ENCODE measurements around the gene VAV3. TPM values are rescaled to one million over a fixed set of nuclear protein-coding genes. Genes with fewer than 3 reads are reported as not detected.

Gene VAV3
- total and polyA plus RNA-seq, 11 donors, result 0.57 to 8.3 (median 1.9) TPM

DNA sequence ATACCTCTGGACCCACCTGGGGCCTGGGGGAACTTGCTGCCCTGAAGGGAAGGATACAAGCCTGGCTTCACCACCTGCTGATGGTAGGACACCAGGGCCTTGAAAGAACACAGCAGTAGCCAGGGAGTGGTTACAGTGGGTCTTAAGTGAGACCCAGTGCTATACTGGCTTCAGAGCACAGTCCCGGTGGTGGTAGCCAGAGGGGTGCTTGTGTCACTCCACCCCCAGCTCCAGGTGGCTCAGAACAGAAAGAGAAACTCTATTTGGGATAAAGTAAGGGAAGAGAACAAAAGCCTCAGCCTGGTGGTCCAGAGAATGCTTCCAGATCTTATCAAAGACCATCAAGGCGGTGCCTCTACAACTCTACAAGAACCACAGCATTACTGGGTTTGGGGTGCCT lies 37.2 kb downstream of the VAV3 start:
- intact Hi-C loops (cut with DNase I), result no loop called here
- Histone ChIP-seq H3K9me3 (no peaks in the 10 kb centered on the region), H3K36me3 (no peaks in the 10 kb centered on the region), H3K27me3 (no peaks in the 10 kb centered on the region), H3K4me1 (peaks cover 0 to 5% (median 0%) of the 10 kb centered on the region in 12 donors), H3K27ac (no peak overlapping the region), H3K4me3 (no peak overlapping the region)
- ATAC-seq, result no peak
- TF ChIP-seq POLR2A (IDR thresholded peaks at IDR 0.05), result no peak
- TF ChIP-seq, protein P1, sequence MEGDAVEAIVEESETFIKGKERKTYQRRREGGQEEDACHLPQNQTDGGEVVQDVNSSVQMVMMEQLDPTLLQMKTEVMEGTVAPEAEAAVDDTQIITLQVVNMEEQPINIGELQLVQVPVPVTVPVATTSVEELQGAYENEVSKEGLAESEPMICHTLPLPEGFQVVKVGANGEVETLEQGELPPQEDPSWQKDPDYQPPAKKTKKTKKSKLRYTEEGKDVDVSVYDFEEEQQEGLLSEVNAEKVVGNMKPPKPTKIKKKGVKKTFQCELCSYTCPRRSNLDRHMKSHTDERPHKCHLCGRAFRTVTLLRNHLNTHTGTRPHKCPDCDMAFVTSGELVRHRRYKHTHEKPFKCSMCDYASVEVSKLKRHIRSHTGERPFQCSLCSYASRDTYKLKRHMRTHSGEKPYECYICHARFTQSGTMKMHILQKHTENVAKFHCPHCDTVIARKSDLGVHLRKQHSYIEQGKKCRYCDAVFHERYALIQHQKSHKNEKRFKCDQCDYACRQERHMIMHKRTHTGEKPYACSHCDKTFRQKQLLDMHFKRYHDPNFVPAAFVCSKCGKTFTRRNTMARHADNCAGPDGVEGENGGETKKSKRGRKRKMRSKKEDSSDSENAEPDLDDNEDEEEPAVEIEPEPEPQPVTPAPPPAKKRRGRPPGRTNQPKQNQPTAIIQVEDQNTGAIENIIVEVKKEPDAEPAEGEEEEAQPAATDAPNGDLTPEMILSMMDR (IDR thresholded peaks at IDR 0.05), result no peak
- 87 to 95% (median 94%) methylated on average over 2 of the region's 2 CpGs for WGBS, 4 donors
- no peak for DNase-seq

DNA sequence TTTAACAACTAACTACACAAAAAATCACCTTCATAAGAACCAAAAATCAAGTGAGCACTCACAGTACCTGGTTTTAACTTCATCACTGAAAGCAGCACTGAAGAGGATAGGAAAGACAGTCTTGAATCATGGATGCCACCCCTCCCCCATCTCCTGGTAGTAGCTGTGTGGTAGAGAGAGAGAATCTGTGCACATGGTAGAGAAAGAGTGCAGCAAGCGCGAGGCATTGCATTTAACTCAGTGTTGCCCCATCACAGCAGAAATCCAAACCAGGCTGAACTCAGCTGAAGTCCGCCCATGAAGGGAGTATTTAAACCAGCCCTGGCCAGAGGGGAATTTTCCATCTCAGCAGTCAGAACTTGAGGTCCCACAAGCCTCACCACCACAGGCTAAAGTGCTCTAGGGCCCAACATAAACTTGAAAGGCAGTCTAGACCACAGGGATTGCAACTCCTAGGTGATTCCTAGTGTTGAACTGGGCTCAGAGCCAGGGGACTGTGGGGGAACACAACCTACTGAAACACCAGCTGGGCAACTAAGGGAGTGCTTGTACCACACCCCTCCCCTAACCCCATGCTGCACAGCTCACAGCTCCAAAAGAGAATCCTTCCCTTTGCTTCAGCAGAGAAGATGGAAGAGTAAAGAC lies 38.4 kb downstream of the VAV3 start:
- H3K4me1 ChIP-seq, result peaks cover 0 to 5% (median 0%) of the 10 kb centered on the region in 12 donors
- intact Hi-C loops (cut with DNase I), result no loop called here
- H3K27ac ChIP-seq, result no peak overlapping the region
- no peak for ATAC-seq
- no peak for DNase-seq
- H3K36me3 ChIP-seq, result no peaks in the 10 kb centered on the region
- WGBS, 4 donors, result 90 to 91% (median 90%) methylated on average over 3 of the region's 3 CpGs
- H3K9me3 ChIP-seq, result no peaks in the 10 kb centered on the region
- no peak overlapping the region for H3K4me3 ChIP-seq
- TF ChIP-seq, protein P1 (IDR thresholded peaks at IDR 0.05), result no peak
- no peak for TF ChIP-seq POLR2A (IDR thresholded peaks at IDR 0.05)
- H3K27me3 ChIP-seq, result no peaks in the 10 kb centered on the region

DNA sequence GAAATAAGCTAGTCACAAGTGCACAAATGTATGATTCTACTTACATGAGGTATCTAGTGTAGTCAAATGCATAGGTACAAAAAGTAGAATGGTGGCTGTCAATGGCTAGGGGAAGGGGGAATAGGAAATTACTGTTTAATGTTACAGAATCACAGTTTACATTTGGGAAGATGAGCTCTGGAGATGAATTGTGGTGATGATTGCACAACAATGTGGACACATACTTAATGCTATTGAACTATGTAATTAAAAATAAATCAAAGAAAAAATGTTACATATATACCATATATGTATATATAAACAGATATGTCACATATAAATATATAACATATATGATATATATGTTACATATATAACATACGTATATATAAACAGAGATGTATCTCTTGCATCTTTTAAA lies 39.4 kb downstream of the VAV3 start:
- DNase-seq (no peak), ATAC-seq (no peak)
- TF ChIP-seq, protein P1 (IDR thresholded peaks at IDR 0.05), result no peak
- TF ChIP-seq POLR2A (IDR thresholded peaks at IDR 0.05), result no peak
- Histone ChIP-seq H3K27ac (no peak overlapping the region), H3K27me3 (no peaks in the 10 kb centered on the region), H3K4me3 (no peak overlapping the region), H3K4me1 (peaks cover 0 to 13% (median 0%) of the 10 kb centered on the region in 12 donors), H3K9me3 (no peaks in the 10 kb centered on the region), H3K36me3 (no peaks in the 10 kb centered on the region)
- 86 to 89% (median 87%) methylated on average over 1 of the region's 1 CpG for WGBS, 4 donors
- intact Hi-C loops (cut with DNase I), result no loop called here

DNA sequence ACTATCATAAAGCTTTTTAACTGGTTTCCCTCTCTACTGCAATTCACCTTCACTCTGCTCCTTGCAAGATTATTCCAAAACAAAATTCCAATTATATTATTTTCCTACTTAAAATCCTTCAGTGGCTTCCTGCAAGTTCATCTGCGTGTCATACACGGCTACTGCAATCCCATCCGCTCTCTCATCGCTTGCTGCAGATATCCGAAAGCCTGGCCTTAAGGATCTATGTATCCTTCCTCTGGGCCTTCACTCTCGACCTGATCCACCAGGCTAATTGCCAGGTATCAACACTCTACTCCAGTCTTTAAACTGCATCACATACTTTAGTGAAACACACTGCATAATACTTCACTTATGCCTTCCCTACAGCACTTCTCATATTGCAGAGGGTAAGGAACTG lies 44.0 kb downstream of the VAV3 start:
- ATAC-seq (no peak), DNase-seq (no peak)
- no peaks in the 10 kb centered on the region for H3K27me3 ChIP-seq
- peaks cover 0 to 4% (median 0%) of the 10 kb centered on the region in 12 donors for H3K9me3 ChIP-seq
- TF ChIP-seq POLR2A (IDR thresholded peaks at IDR 0.05), result no peak
- WGBS, 4 donors, result 58 to 74% (median 66%) methylated on average over 6 of the region's 6 CpGs
- intact Hi-C loops (cut with DNase I), result no loop called here
- no peak overlapping the region for H3K27ac ChIP-seq
- H3K4me1 ChIP-seq, result peaks cover 0 to 24% (median 0%) of the 10 kb centered on the region in 12 donors
- no peaks in the 10 kb centered on the region for H3K36me3 ChIP-seq
- no peak overlapping the region for H3K4me3 ChIP-seq

DNA sequence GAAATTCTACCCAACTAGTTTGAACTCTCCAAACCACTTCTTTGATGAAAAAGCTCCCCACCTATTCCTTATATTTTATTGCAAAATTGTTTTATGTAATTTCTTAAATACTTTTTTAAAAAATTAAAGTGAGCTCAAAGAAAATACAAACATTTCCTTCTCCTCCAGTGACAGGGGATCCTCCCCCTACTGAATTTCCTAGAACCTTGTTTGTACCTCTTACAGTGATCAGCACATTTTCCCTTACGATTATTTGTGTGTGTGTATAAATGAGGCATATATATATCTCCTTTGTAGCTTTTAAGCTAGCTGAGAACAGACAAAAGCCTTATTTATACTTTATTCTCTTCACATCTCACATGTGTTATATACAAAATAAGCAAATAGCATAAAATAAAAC lies 44.4 kb downstream of the VAV3 start:
- Histone ChIP-seq H3K9me3 (peaks cover 0 to 4% (median 0%) of the 10 kb centered on the region in 12 donors), H3K4me3 (no peak overlapping the region), H3K27me3 (no peaks in the 10 kb centered on the region), H3K27ac (no peak overlapping the region), H3K4me1 (peaks cover 0 to 24% (median 0%) of the 10 kb centered on the region in 12 donors), H3K36me3 (no peaks in the 10 kb centered on the region)
- ATAC-seq (no peak), DNase-seq (no peak)
- intact Hi-C loops (cut with DNase I), result no loop called here
- WGBS, 4 donors, result 56 to 66% (median 61%) methylated on average over 1 of the region's 1 CpG
- TF ChIP-seq POLR2A (IDR thresholded peaks at IDR 0.05), result no peak
- TF ChIP-seq, protein P1 (IDR thresholded peaks at IDR 0.05), result no peak

All from heart left ventricle (tissue), 16 donors.